Heart left ventricle (tissue), 13 donors: ENCODE data around the gene BST2.

Experiments used
- CTCF ChIP-seq, 12 donors: fragments of 200-600 bp; sonication (generic) in 4 of 12; IDR thresholded peaks; one replicate each; pipeline versions ENCODE4 v1.5.0 to v1.8.0; 2018 to 2022; ENCODE audit warnings: antibody characterized with exemption in 12 of 12, mild to moderate bottlenecking in 5 of 12
- POLR2A ChIP-seq, 2 donors: fragments of 450-650 bp; IDR thresholded peaks; one replicate each; pipeline ENCODE4 v1.6.1; 2017; ENCODE audit warnings: antibody characterized with exemption in 2 of 2, mild to moderate bottlenecking in 2 of 2, moderate library complexity in 2 of 2
- donor health status: ischemic (EF 13 %, LVEDD 7.1; RV severe dilation, severe dysfunction).
- donor health status: DM: no; HTN: yes; CAD: no.
- donor health status: DM: no; HTN: no; CAD: no.
- donor health status: ischemic (EF 25% LVEDD 6.9; RV normal size, moderate dysfunction).
- donor health status: ischemic (EF 25% LVEDD 5.7; RV mildly dilated, moderate dysfunction).
- donor health status: ischemic (EF 35%, LVEDD 5.7; RV mildly dilated, moderate dysfunction).
- donor health status: nonischemic (EF 11% LVEDD 7.7; RV severe dilation, severe dysfunction).
- donor health status: DM: yes; HTN: yes; CAD: no.
- donor health status: PGD.
- donor health status: ischemic (EF 29% LVEDD 5.4; RV normal size, mild dysfunction).
- donor health status: nonischemic (EF 23%, LVEDD 6.1; RV moderate dilation, normal function).

- TF ChIP-seq POLR2A (IDR thresholded peaks at IDR 0.05) (no peak), CTCF (IDR thresholded peaks at IDR 0.05) (no peak)
Measured at GRCh38 chr19:17454576-17455071, 49.2 kb upstream of the BST2 start.
